ENCODE results near the gene CATSPER4.

Gene CATSPER4

GRCh38 chr1:26190373-26190987 lies at the start of gene CATSPER4:
Gene CATSPER4 (plus strand): TSS chr1:26190602. CDS start chr1:26190628, 26 bp downstream.
- DNase-seq (ENCODE audit: low read depth, low spot score), result peak; percentile 93

GRCh38 chr1:26142159-26142558 lies 48.2 kb upstream of the CATSPER4 start:
- DNase-seq (ENCODE audit: low read depth, low spot score), result no peak

DNA sequence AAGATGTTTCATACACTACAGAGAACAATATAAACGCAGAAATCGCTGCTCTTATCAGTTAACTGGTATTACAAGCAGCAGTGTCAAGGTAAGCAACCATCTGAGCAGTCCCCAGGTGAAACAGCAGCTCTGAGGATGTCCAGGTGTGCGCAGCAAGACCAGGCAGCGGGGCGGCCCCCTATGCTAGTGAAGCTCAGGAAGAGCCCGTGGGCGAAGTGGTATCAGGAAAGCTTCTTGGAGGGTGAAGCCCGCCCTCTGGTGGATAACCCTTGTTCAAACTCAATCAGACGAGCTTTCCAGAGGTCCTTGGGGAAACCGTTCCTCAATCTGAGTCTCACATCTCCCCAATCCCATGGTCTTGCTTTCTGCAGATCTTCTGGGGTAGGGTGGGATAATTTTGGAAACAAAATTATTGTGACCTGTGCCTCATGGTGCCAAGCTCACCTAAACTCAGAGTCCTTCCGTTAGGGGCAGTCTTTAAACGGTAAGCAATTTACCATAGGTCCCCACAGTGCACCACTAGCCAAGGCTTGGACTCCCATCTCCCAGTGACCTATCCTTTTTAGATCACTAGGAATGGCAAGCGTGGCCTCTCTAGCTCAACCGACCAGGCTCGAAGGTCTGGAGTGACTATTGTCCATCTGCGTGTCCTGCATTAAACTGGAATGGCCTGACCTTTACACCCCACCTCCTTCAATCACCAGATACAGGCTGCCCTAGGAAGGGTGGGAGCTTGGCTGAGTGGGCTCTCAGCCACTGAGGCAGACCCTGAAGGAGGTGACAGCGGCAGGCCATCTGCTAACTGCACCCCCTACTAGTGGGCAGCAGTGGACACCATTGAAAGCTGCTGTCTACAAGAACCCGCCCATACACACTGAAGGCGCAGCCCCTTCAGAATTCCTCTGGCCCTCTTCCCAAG lies 45.1 kb upstream of the CATSPER4 start:
- peak; percentile 88 for DNase-seq (ENCODE audit: low read depth, low spot score)

GRCh38 chr1:26145960-26146294 lies 44.5 kb upstream of the CATSPER4 start:
- DNase-seq (ENCODE audit: low read depth, low spot score), result no peak

DNA sequence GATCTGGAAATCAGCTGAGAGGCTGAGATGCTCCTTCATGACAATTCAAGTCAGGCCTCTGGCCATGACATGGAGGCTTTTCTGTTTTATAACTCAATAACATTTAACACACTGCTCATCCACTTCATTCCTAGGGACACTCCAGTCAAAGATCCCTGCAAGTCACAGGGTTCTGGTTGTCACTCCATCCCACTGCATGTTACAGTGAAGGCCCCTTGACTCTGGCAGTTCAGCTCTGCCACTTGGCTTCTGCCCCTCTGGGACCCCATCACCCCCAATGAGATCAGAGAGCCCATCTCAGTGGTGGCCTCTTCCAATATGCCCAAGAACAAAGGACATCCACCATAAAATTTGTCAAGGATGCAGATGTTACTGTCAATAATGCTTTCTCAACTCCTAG lies 41.5 kb upstream of the CATSPER4 start:
- no peak for DNase-seq (ENCODE audit: low read depth, low spot score)

DNA sequence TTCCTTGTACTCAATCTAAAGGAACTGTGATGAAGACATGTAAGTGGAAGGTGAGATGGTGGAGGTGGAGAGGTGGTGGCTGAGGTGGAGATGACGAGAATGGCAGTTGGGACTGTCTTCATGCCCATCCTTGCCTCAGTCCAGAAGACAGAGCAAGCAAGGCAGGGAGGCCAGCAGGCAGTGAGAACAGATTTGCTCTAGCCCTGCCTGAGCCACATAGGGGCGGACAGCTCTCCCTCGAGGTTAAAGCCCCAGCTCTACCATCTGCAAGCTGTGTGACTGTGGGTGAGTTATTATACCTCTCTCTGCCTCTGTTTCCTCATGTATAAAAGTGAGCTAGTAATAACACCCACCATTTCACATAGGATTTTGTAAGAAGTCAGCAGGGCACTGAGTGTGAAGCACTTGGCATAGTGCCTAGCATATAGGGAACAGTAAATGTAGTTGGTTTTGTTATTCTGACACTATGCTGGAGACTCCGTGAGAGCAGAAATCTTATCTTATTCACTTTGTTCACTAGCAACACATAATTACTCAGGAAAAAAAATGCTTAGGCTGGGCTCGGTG lies 36.4 kb upstream of the CATSPER4 start:
- no peak for DNase-seq (ENCODE audit: low read depth, low spot score)

GRCh38 chr1:26154750-26155149 lies 35.7 kb upstream of the CATSPER4 start:
- DNase-seq (ENCODE audit: low read depth, low spot score), result peak; percentile 67

DNA sequence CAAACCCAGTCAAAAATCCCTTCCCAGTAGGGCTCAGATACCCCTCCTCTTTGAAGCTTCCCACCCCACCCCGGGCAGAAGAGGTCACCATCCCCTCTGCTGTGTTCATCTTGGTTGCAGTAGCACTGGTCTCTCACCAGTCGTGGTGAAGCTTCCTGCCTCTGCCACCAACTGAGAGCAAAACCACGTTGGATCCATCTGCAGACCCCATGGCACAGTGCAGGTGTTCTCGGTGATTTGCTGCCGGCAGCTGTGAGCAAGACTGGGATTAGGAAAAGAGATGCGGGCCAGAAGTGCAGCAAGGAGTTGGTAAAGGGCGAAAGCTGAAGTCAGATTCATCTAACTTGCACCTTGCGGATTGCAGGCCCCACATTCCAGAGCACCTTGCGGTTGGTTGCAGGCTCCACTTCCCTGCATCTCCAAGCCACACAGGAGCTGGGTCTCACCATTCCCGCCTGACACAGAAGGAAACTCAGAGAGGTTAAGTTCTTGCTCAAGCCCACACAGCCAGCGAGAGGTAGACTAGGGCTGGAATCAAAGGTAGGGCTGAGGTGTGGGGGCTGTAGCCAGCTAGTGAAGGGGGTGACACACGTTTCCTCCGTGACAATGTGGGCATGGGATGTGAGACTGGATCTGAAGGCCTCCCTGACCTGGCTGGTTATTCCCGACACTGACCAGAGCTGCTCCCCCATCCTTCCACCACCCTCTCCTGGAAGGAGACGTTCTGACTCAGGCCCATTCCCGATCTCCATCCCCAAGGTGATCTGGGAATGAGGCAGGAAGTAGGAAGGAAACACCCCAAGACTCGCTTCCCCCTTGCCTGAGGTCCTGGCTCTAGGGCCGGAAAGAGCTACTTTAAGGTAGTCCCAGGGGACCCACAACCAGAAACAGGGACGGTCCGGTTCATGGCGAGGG lies 34.8 kb upstream of the CATSPER4 start:
- no peak for DNase-seq (ENCODE audit: low read depth, low spot score)

DNA sequence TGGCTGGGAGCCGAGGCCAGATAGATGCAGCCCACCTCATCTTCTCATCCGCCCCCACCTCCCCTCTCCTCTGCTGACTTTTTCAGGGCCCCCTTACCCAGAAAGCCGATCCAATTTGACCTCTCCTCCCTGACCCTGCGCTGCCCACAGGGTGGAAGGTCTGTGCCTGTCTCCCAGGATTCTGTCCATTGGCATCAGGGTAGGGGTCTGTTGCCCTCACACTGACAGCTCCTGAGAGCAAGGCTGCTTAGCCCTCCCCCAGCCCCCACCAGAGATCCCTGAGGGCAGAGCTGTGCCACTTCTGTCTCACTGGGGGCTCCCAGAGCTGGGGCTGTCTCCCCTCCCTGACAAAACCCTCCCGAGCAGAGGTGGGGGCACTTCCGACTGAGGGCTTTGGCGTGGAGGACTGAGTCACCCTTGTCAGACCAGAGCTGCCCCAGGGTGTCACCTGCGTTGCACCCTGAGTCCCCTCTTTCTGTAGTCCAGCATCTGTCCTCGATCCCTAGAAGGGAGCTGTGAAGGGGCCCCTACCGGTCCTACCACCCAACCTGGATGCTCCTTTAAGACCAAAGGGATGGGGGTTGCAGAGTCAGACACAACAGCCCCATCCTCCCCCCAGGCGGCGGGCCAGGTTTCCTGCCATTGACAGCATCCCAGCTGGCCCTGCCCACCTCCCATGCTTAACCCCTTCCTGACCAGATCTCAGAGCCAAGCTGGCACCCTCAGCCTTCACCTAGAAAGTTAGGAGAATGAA lies 33.9 kb upstream of the CATSPER4 start:
- DNase-seq (ENCODE audit: low read depth, low spot score), result peak; percentile 83

DNA sequence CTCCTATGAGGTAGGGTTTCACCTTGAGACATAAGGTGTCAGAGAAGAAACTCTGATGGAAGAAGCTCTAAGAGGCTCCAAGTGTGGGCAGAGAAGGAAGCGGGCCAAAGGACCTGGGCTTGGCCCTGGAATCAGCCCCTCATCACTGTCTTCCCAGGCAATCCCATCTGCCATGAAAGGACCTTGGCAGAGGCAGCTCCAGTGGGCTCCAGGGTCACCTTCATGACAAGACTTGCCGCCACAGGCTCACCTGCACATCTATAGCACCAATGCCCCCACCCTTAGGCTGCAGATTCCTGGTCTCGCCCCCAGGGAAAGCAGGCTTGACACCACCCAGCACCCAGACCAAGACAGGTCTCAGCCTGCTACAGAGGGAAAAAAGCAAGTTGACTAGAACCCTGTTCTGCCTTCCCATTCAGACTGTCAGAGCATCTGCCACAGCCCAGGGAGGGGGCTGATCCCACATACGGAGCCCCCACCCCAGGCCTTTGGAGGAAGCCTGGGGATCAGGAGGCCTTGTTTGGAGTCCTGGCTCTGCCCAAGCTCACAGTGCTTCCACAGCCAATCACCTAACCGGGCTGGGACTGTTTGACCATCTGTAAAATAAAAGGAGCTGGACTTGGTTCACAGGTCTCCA lies 32.0 kb upstream of the CATSPER4 start:
- DNase-seq (ENCODE audit: low read depth, low spot score), result no peak

GRCh38 chr1:26158908-26159742 lies 31.3 kb upstream of the CATSPER4 start, which contains the start of gene FAM110D:
Gene FAM110D (plus strand): TSS chr1:26159079. CDS start chr1:26161292, 2,213 bp downstream.
- DNase-seq (ENCODE audit: low read depth, low spot score), result peak; percentile 76

GRCh38 chr1:26159743-26160039 lies 30.7 kb upstream of the CATSPER4 start:
- DNase-seq (ENCODE audit: low read depth, low spot score), result peak; percentile 80

- peak; percentile 61 for DNase-seq (ENCODE audit: low read depth, low spot score)
Measured at GRCh38 chr1:26160527-26161414, 29.6 kb upstream of the CATSPER4 start.

GRCh38 chr1:26161415-26162219 lies 28.8 kb upstream of the CATSPER4 start:
- peak; percentile 73 for DNase-seq (ENCODE audit: low read depth, low spot score)

GRCh38 chr1:26162220-26162709 lies 28.1 kb upstream of the CATSPER4 start:
- DNase-seq (ENCODE audit: low read depth, low spot score), result peak; percentile 47

DNA sequence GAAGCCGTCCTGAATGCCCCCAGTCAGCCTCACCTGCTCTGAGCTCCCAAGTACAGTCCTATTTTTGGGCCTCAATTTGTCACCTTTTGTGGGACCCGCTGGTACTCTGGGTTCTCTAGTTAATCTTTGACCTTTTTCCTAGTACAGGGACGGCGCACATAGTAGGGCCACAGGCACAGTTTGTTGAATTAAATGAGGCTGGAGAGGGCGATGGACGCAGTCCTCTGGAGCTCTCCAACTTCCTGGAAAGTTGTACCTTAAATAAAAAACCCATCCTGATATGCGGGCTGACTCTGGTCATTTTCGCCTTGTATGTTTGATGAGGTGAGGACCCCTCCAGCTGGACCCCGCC lies 26.7 kb upstream of the CATSPER4 start:
- no peak for DNase-seq (ENCODE audit: low read depth, low spot score)

DNA sequence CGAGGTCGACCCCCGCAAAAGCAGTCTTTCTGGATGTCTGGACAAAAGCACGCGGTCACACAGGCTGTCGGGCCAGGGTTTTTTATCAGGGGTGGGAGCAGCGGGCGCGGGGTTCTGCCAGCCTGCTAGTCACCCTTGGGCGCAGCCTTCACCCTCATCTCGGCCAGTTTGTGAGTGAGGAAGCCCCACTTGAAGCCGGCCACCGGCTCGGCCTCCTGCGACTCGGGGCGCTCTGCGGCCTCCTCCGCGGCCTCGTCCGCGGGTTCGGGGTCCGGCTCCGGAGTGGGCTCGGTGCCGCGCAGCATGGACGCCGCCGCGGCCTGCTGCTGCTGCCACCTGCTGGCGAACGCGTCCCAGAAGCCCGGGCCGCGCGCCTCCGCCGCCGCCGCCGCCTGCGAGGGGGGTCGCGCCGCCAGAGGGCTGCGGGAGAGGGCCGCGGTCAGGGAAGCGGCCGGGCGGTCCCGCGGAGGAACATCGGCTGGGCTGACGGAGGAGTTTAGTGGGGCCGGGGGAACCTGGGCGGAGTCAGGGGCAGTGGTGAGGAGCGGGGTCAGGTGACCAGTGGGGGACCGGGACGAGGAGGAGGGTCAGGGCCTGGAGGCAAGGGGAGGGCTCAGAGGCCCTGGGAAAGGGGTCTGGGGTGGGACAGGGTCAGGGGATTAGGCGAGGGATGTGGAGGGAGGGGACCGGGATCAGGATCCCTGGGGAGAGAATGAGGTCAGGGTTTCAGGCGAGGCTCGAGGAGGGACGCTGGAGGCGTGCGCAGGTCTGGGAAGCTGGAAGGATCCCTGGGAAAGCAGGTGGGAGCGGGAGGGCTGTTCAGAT lies 26.2 kb upstream of the CATSPER4 start:
- peak; percentile 88 for DNase-seq (ENCODE audit: low read depth, low spot score)

All from ELF-1 (cell line).